ENCODE results near the gene SLC1A7.

Gene SLC1A7

DNA sequence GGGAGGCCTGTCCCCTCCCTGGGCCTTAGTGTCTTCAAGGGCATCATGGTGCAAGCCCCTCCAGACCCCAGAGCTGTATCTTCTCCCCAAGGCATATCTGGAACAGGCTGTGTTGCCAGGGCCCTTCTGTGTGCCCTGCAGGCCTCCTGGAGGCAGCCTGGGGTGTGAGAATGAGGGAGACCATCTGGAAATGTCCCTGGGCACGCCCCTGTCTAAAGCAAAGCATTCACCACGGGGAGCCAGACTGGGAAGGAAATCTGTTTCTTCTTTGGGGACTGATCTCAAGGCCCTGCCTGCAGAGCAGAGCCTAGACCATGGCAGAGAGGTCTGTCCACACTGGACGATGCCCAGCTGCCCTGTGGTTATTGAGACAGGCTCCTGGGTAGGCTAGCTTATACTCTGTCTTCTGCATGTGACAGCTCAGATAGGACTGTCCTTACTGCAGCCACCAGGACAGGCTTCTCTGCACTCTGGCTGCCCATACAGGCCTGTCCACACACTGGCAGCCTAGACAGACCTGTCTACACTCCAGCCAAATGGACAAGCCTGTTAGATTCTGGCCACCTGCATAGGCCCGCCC lies 55.9 kb downstream of the SLC1A7 start:
- TF ChIP-seq, protein P1, sequence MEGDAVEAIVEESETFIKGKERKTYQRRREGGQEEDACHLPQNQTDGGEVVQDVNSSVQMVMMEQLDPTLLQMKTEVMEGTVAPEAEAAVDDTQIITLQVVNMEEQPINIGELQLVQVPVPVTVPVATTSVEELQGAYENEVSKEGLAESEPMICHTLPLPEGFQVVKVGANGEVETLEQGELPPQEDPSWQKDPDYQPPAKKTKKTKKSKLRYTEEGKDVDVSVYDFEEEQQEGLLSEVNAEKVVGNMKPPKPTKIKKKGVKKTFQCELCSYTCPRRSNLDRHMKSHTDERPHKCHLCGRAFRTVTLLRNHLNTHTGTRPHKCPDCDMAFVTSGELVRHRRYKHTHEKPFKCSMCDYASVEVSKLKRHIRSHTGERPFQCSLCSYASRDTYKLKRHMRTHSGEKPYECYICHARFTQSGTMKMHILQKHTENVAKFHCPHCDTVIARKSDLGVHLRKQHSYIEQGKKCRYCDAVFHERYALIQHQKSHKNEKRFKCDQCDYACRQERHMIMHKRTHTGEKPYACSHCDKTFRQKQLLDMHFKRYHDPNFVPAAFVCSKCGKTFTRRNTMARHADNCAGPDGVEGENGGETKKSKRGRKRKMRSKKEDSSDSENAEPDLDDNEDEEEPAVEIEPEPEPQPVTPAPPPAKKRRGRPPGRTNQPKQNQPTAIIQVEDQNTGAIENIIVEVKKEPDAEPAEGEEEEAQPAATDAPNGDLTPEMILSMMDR (conservative IDR thresholded peaks at IDR 0.05; ENCODE audit: low read depth, low read length): no peak
- H3K4me3 ChIP-seq (ENCODE audit: low read length): no peak overlapping the region
- DNase-seq (ENCODE audit: low read depth): no peak

DNA sequence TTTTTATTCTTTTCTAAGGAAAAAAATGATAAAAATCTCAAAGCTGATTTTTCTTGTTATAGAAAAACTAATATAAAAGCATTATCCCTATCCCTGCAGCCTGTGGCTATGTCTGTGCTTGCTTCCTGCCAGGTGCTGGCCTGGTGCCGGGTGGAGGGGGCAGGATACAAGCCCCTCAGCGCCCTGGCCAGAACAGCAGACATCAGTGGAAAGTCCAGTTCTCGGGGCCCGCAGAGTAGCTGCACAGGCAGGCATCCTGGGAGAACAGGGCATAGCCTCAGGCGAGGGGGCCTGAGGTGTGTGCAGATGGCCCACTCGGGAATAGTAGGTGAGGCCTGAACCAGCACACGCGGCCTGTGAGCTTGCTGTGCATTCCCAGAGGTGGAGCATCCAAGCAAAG lies 57.0 kb downstream of the SLC1A7 start:
- no peak for DNase-seq (ENCODE audit: low read depth)
- no peak overlapping the region for H3K4me3 ChIP-seq (ENCODE audit: low read length)
- TF ChIP-seq, protein P1 (conservative IDR thresholded peaks at IDR 0.05; ENCODE audit: low read depth, low read length): no peak

DNA sequence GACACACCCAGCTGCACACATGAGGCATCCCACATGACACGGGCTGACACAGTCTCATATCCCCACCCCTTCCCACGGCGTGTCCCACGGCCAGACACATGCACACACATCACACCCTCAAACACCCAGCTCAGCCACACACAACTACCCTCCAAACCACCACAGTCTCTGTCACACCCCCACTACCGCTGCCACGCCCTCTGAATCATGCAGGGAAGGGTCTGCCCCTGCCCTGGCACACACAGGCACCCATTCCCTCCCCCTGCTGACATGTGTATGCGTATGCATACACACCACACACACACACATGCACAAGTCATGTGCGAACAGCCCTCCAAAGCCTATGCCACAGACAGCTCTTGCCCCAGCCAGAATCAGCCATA lies 57.9 kb downstream of the SLC1A7 start:
- TF ChIP-seq, protein P1 (conservative IDR thresholded peaks at IDR 0.05; ENCODE audit: low read depth, low read length): no peak
- H3K4me3 ChIP-seq (ENCODE audit: low read length): no peak overlapping the region
- DNase-seq (ENCODE audit: low read depth): no peak

DNA sequence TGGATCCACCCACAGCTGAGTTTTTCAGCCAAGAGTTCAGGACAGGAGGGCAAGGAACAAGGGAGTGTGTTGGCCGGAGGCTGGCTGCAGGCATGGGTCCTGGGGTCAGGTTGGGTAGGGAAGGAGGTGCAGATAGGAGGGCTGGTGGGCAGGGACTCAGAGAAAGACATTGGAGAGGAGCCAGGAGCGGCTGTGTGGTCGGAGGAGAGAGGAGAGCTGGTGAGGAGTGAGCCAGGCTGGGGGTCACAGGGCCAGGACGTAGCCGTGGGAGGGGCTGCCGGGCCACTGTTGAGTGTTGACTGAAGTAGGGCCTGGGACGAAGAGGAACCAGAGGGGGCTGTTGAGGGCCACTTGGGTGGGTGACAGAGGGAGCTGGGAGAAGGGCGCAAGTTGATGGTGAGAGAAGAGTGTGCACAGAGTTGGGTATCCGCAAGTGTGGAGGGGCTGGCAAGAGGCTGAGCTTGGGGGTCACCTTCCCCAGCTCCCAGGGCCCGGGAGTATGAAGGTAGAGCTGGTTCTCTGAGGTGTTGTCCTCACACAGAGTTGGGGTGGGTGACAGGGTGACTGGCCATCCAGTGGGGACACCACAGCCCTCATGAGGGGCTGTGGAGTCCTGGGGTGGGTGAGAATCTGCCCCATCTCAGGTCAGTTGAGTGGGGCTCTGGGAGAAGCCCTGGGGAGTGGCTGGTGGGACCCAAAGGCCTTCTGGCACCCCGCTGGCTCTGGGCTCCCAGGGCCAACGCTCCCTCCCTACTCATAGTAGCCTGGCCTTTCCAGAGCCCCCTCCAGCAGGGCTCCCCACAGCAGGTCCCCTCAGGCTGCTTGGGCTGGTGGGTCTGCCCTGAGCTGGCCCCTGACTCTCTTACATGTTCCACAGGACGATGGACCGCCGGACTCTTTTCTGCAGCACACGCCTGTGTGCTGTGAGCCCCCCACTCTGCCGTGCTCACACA lies 58.5 kb downstream of the SLC1A7 start:
- TF ChIP-seq, protein P1 (conservative IDR thresholded peaks at IDR 0.05; ENCODE audit: low read depth, low read length): no peak
- no peak overlapping the region for H3K4me3 ChIP-seq (ENCODE audit: low read length)
- DNase-seq (ENCODE audit: low read depth): no peak

DNA sequence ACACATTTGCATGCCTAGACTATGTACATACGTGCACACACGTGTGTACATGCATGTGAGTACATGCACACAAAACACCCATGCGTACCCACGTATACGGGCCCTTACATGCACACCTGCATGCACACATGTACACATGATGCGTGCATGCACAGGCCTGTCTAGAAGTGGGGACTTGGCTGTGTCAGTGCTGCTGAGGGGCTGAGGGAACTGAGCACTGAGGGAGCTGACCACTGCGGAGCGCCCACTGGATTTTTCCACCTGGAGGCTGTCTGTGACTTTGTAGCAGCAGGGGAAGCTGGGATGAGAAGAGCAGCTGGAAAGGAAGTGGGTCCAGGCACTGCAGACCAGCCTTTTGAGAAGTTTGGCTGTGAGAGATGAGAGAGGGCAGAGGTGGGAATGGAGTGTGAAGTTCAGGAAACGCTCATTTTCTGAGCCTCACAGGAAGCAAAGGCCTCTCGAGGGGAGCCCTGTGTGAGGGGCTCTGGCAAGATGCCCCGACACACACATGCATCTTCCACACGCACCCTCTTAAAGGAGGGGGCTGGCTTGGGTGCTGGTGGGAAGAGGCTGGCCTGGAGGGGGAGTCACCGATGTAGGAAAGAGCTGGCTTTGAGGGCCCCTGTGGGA lies 59.5 kb downstream of the SLC1A7 start:
- H3K4me3 ChIP-seq (ENCODE audit: low read length): no peak overlapping the region
- TF ChIP-seq, protein P1 (conservative IDR thresholded peaks at IDR 0.05; ENCODE audit: low read depth, low read length): no peak
- DNase-seq (ENCODE audit: low read depth): no peak

DNA sequence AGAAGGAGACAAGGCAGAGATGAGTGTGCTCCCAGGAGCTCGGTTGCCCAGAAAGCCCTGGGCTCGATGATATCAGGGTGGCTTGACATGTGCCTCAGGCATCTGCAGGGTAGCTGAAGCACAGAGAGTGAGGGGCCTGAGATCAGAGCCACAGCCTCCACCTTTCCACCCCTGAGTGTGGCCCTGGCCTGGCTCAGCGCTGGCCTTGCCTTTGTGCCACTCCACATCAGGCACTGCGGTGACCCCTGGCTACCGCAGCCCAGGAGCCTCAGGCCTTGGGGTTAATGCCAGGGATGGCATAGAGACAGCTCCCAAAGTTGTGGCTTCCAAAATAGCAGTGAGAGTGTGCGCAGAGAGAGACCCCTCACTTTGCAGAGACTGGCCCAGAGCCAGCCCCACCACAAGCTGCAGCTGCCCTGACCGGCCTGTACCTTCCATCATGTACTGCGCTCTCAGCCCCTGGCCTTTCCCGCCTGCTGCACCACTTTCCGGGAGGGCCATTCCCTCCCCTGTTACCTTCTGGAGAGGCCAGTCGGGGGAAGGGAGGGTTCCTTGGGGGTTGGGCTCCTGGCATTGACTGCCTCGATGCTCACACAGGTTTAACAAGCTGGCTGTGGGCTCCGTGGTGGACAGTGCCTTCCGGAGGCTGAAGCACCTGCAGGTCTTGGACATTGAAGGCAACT lies 60.9 kb downstream of the SLC1A7 start:
- TF ChIP-seq, protein P1 (conservative IDR thresholded peaks at IDR 0.05; ENCODE audit: low read depth, low read length): no peak
- no peak overlapping the region for H3K4me3 ChIP-seq (ENCODE audit: low read length)
- DNase-seq (ENCODE audit: low read depth): no peak

Data from retinal pigment epithelial cell (primary cell).